NK-92 (cell line): ENCODE measurements around the gene DMC1.

Experiments
- DNase-seq: peaks from one replicate; lab custom pipeline; 2025; ENCODE audit not compliant: unreplicated experiment; lab: John Stamatoyannopoulos, UW

Gene DMC1

GRCh38 chr22:38503021-38503420, 67.0 kb downstream of the DMC1 start:
- no peak for DNase-seq

- no peak for DNase-seq
Measured at GRCh38 chr22:38501797-38502672, 67.9 kb downstream of the DMC1 start.

DNA sequence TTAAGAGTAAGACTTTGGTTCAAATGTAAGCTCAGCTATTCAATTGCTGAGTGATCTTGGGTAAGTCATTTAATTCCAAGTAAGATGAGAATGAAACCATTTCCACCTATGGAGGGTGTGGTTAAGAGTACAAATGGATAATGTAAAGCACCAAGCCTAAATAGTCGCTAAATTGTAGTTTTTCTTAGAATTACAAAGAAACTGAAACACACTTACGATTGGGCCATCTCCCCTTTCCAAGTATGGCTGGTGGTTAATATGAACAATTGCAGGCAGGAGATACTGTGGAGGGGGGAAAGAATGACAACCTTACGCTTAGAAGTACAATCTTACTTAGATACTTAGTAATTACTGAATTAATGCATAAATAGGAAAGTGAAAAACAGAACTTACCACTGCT, 72.1 kb downstream of the DMC1 start:
- DNase-seq = no peak

- no peak for DNase-seq
Measured at GRCh38 chr22:38494939-38495338, 75.0 kb downstream of the DMC1 start.

GRCh38 chr22:38494498-38494897, 75.5 kb downstream of the DMC1 start:
- DNase-seq = no peak

DNA sequence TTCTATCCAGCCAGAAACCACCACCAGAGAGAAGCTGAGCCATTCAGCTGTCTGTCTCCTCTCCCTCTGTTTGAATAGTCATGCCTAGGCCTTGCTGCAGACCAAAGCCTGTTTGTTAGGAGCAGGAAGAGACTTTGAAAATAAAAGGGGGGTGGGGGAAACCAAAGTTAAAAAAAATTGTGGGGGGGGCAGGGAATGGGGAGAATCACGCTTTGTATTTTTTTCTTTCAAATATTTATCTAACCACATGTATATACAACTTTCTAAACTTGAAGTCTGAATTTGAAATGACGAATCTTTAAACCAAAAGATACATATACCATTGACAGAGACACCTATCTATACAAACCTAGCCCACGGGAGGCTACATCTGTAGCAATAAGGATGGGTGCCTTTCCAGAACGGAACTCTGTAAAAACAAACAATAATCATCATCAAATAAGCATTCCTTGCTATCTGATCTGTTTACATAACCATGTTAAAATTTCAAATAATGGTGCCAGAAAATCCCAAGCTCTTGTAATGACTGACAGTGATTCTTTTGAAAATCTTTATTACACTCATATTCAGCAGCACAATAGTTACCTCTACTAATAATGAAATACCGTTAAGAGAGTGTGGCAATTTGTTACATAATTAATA, 78.2 kb downstream of the DMC1 start:
- DNase-seq = no peak

DNA sequence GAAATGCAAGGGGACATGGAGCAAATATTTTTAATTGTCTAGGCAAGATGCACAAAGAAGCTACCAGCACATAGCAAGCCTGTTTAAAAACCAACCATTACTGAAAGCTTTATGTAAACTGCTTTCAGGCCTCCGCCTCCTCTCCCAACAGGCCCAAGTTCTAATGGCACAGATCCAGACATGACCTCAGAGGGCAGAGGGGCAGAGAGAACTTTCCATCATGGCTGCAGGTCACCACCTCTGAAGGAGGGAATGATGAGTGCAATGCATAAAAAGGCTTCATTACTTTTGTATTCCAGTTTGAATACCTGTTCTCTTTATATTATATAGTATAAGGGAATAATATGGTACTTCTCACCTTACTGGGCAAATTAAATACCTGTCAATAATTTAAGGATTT, 79.1 kb downstream of the DMC1 start:
- no peak for DNase-seq

GRCh38 chr22:38490475-38490874, 79.5 kb downstream of the DMC1 start:
- DNase-seq = no peak

GRCh38 chr22:38489561-38490145, 80.3 kb downstream of the DMC1 start:
- no peak for DNase-seq

GRCh38 chr22:38489142-38489541, 80.8 kb downstream of the DMC1 start:
- no peak for DNase-seq

GRCh38 chr22:38487946-38488345, 82.0 kb downstream of the DMC1 start:
- DNase-seq = no peak

GRCh38 chr22:38485783-38486182, 84.2 kb downstream of the DMC1 start:
- no peak for DNase-seq

DNA sequence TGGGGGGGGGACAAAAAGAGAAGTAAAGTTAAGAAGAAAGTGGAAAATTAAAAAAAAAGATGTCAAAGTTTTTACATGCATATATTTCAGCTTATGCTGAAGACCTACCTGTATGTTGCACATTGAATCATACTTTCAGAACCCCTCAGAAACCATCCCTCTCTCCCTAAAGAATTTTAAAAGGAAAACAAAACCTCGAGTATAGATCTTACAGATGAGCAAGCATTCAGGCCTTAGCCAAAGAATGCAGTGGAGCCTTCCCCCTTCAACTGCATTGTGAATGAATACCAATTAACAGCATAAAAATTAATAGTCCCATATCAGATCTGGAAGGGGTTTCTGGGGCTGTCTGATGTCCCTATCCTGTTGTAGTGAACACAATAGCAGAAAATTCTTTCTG, 85.7 kb downstream of the DMC1 start:
- DNase-seq = no peak

DNA sequence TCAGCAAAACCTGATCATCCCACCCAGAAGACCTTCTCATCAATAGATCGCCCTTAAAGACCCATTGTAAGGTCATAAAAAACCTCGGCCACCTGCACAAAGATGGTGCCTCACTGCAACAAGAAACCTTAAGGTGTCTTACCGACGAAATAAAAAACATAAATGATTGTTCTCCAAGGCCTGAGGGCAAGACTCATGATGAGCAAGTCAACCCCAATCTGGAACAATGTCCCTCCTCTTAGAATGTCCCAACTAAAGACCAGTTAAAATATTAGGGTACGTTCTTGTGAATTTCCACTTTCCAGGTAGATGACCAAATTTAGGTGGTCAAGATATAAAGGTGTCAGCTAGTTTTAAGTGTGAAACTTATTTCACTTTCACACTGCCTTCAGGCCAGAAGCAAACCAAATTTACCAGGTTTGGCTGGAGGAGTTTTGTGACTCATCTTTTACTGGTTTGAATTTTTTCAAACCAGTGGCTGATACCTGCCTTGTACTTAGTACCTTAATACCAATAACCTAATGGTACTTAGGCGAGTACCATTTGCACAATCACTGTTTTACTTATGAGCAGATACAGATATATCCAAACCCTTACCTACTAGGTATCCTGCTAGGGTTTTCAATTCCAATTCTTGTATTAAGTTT, 87.2 kb downstream of the DMC1 start:
- no peak for DNase-seq

DNA sequence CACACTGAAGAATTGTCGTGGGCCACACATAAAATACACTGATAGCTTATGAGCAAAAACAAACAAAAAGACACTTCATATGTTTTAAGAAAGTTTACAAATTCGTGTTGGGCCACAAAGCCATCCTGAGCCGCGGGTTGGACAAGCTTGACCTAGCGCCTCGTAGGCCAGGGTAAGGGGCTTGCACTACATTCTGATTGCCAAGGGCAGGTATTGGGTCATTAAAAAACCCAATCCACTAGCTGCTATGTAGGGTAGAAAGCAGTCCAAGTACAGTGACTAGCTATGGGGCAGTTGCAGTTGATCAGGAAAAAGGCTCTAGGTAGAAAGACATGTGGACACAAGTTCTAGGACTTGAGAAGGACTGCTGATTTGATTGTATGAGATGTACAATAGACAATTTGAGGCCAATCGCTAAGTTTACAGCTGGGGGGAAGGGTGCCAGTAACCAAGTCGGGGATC, 88.1 kb downstream of the DMC1 start:
- no peak for DNase-seq

DNA sequence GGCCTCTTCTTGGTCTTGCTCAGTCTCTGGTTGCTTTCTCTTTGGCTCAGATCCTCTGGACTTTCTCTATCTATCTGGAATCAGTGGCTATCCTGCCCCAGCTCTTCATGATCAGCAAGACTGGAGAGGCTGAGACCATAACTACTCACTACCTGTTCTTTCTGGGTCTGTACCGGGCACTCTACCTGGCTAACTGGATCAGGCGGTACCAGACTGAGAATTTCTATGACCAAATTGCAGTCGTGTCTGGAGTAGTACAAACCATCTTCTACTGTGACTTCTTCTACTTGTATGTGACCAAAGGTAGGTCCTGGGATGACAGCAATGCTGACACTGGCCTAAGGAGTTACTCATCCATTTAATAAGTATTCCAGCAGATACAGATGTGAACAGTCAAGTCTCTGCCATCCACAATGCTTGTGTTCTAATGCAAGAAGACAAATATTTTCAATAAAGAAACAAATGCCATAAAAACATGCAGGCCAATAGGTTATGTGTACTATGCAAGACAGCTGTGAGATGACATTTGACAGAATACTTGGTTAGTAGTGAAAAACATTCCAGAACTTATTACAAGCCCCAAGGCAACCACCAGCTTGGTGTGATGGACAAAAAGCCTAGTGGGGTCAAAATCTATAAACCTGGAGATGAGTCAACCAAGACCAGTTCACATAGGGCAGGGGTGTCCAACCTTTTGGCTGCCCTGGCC, 88.7 kb downstream of the DMC1 start:
- DNase-seq = no peak

GRCh38 chr22:38479096-38479837, 90.7 kb downstream of the DMC1 start:
- no peak for DNase-seq

- no peak for DNase-seq
Measured at GRCh38 chr22:38477585-38477984, 92.4 kb downstream of the DMC1 start.

- DNase-seq = no peak
Measured at GRCh38 chr22:38474003-38474607, 95.9 kb downstream of the DMC1 start.

DNA sequence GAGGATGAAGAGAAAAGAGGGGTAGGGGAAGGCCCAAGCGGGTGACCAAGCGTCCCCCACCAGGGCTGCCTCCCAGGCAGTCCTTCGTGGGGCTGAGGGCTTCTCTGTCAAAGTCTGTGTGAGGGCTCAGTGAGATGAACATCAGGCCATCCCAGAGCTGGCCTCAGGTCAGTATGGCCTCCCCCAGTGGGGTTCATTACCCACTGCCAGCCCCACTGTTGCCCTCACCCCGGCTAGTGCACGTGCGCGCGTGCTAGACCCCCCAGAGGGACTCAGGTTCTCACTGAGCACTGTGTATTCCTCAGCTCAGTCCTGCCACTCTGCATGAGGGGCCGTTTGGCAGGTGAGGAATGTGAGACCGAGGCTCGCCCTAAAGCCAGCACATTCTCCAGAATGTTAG, 98.7 kb downstream of the DMC1 start:
- no peak for DNase-seq
